Neural progenitor cell (in vitro differentiated cells): ENCODE measurements around the gene DOK5. TPM values are rescaled to one million over a fixed set of nuclear protein-coding genes. Genes with fewer than 3 reads are reported as not detected.
A peak's percentile ranks its signal among the peaks of the same experiment; 100 is the strongest.

Experiments used
- DNase-seq: peaks from one replicate; pipeline ENCODE4 v3.0.0-alpha.2; 2016; ENCODE audit warnings: low spot score
- H2AFZ ChIP-seq: fragments of 200-600 bp; sonication (generic); replicated peaks from 2 replicates; pipeline ENCODE4 v1.6.1; 2016; ENCODE audit warnings: antibody characterized with exemption
- H3F3A ChIP-seq: fragments of 200-600 bp; sonication (generic); 2 replicates; pipeline ENCODE4 v1.6.1; 2016; ENCODE audit warnings: antibody characterized with exemption, low read depth
- H3K27ac ChIP-seq: fragments of 200-600 bp; sonication (generic); 2 replicates; pipeline ENCODE4 v1.5.1; 2016; ENCODE audit warnings: mild to moderate bottlenecking
- H3K27me3 ChIP-seq: fragments of 200-600 bp; sonication (generic); 2 replicates; pipeline ENCODE4 v1.6.1; 2016; ENCODE audit warnings: mild to moderate bottlenecking, moderate library complexity
- H3K36me3 ChIP-seq: fragments of 200-600 bp; sonication (generic); 2 replicates; pipeline ENCODE4 v1.5.1; 2016
- H3K4me1 ChIP-seq: fragments of 200-600 bp; sonication (generic); 2 replicates; pipeline ENCODE4 v1.6.1; 2016; ENCODE audit warnings: mixed run types
- H3K4me2 ChIP-seq: fragments of 200-600 bp; sonication (generic); 2 replicates; pipeline ENCODE4 v1.6.1; 2016
- H3K4me3 ChIP-seq: fragments of 200-600 bp; sonication (generic); 2 replicates; pipeline ENCODE4 v1.5.1; 2016
- H3K79me2 ChIP-seq: fragments of 200-600 bp; sonication (generic); 2 replicates; pipeline ENCODE4 v1.6.1; 2016; ENCODE audit warnings: low read depth
- H3K9ac ChIP-seq: fragments of 200-600 bp; sonication (generic); 2 replicates; pipeline ENCODE4 v1.6.1; 2016
- H3K9me3 ChIP-seq: fragments of 200-600 bp; sonication (generic); 2 replicates; pipeline ENCODE4 v1.5.1; 2016; ENCODE audit warnings: low read depth
- H4K20me1 ChIP-seq: fragments of 200-600 bp; sonication (generic); 2 replicates; pipeline ENCODE4 v1.6.1; 2016; ENCODE audit warnings: low read depth
- H3K27ac Mint-ChIP-seq: 3 replicates; pipeline ENCODE4 v1.8.0; 2021; ENCODE audit warnings: mixed read lengths
- H3K27me3 Mint-ChIP-seq: 2 replicates; pipeline ENCODE4 v1.8.0; 2022; ENCODE audit warnings: low read depth, mild to moderate bottlenecking, inconsistent platforms, moderate library complexity, mixed read lengths; ENCODE audit not compliant: insufficient read depth
- H3K36me3 Mint-ChIP-seq: 3 replicates; pipeline ENCODE4 v1.8.0; 2021; ENCODE audit warnings: mixed read lengths
- H3K4me1 Mint-ChIP-seq: 3 replicates; pipeline ENCODE4 v1.8.0; 2021; ENCODE audit warnings: mixed read lengths
- H3K4me3 Mint-ChIP-seq: 3 replicates; pipeline ENCODE4 v1.8.0; 2021; ENCODE audit warnings: mild to moderate bottlenecking, moderate library complexity, mixed read lengths
- H3K9me3 Mint-ChIP-seq: 3 replicates; pipeline ENCODE4 v1.8.0; 2020; ENCODE audit warnings: mixed read lengths
- CTCF ChIP-seq: fragments of 200-600 bp; sonication (generic); IDR thresholded peaks from 2 replicates; pipeline ENCODE4 v1.5.1; 2017; ENCODE audit warnings: antibody characterized with exemption, mild to moderate bottlenecking
- EZH2 ChIP-seq: fragments of 200-600 bp; sonication (generic); IDR thresholded peaks from 2 replicates; pipeline ENCODE4 v1.6.1; 2017; ENCODE audit warnings: antibody characterized with exemption, mild to moderate bottlenecking, moderate library complexity
- EZH2phosphoT487 ChIP-seq: fragments of 200-600 bp; sonication (generic); IDR thresholded peaks from 2 replicates; pipeline ENCODE4 v1.6.1; 2017; ENCODE audit warnings: antibody characterized with exemption
- total RNA-seq: library from RNA; depleted of rRNA; stranded (reverse); fragments of >200 nt; gene quantifications from 2 replicates; pipeline ENCODE4 v1.2.3, GENCODE V29; 2015; ENCODE audit warnings: low replicate concordance

Gene DOK5
- total RNA-seq, 1 donor from 2014 or later = 3.1 TPM

- peak overlapping the region; percentile 21 for H3K4me3 Mint-ChIP-seq
- peaks cover 36% of the 10 kb centered on the region for H3K36me3 Mint-ChIP-seq
- peak; percentile 9 for DNase-seq
- Histone ChIP-seq H3K27me3 (no peaks in the 10 kb centered on the region), H3K9me3 (no peaks in the 10 kb centered on the region), H3K27ac (no peak overlapping the region), H3K79me2 (no peaks in the 10 kb centered on the region), H3K36me3 (no peaks in the 10 kb centered on the region), H3K4me2 (peak overlapping the region; percentile 13), H4K20me1 (no peaks in the 10 kb centered on the region), H3K4me3 (no peak overlapping the region), H3K4me1 (peaks cover 15% of the 10 kb centered on the region), H3F3A (no peaks in the 10 kb centered on the region), H3K9ac (no peak overlapping the region), H2AFZ (peak overlapping the region; percentile 99)
- peak overlapping the region; percentile 96 for H3K27ac Mint-ChIP-seq
- peaks cover 34% of the 10 kb centered on the region for H3K9me3 Mint-ChIP-seq
- TF ChIP-seq EZH2 (no peak), EZH2phosphoT487 (no peak), CTCF (no peak)
- H3K27me3 Mint-ChIP-seq = no peaks in the 10 kb centered on the region
- H3K4me1 Mint-ChIP-seq = peaks cover 38% of the 10 kb centered on the region
Observed at GRCh38 chr20:54525916-54526590, 50.7 kb downstream of the DOK5 start.

GRCh38 chr20:54526801-54527200, 51.4 kb downstream of the DOK5 start:
- Histone ChIP-seq H3K79me2 (no peaks in the 10 kb centered on the region), H3K27ac (no peak overlapping the region), H4K20me1 (no peaks in the 10 kb centered on the region), H3K27me3 (no peaks in the 10 kb centered on the region), H3K4me3 (no peak overlapping the region), H3K9me3 (no peaks in the 10 kb centered on the region), H2AFZ (peak overlapping the region; percentile 99), H3F3A (no peaks in the 10 kb centered on the region), H3K36me3 (no peaks in the 10 kb centered on the region), H3K9ac (no peak overlapping the region), H3K4me1 (peaks cover 15% of the 10 kb centered on the region), H3K4me2 (no peak overlapping the region)
- H3K9me3 Mint-ChIP-seq = peaks cover 35% of the 10 kb centered on the region
- peak overlapping the region; percentile 10 for H3K4me3 Mint-ChIP-seq
- peaks cover 38% of the 10 kb centered on the region for H3K4me1 Mint-ChIP-seq
- no peaks in the 10 kb centered on the region for H3K27me3 Mint-ChIP-seq
- no peak for TF ChIP-seq EZH2phosphoT487
- TF ChIP-seq EZH2 = no peak
- TF ChIP-seq CTCF = no peak
- peak overlapping the region; percentile 96 for H3K27ac Mint-ChIP-seq
- peaks cover 34% of the 10 kb centered on the region for H3K36me3 Mint-ChIP-seq
- DNase-seq = no peak

GRCh38 chr20:54532573-54532972, 57.2 kb downstream of the DOK5 start:
- no peaks in the 10 kb centered on the region for H3K4me1 ChIP-seq
- H3K79me2 ChIP-seq = no peaks in the 10 kb centered on the region
- H3K4me3 ChIP-seq = no peak overlapping the region
- no peak overlapping the region for H2AFZ ChIP-seq
- H3K27ac ChIP-seq = no peak overlapping the region
- no peaks in the 10 kb centered on the region for H3K9me3 ChIP-seq
- no peak overlapping the region for H3K4me3 Mint-ChIP-seq
- no peaks in the 10 kb centered on the region for H3F3A ChIP-seq
- H3K4me1 Mint-ChIP-seq = no peaks in the 10 kb centered on the region
- H3K36me3 Mint-ChIP-seq = peaks cover 36% of the 10 kb centered on the region
- H3K9ac ChIP-seq = no peak overlapping the region
- peaks cover 35% of the 10 kb centered on the region for H3K9me3 Mint-ChIP-seq
- no peaks in the 10 kb centered on the region for H3K36me3 ChIP-seq
- H3K4me2 ChIP-seq = no peak overlapping the region
- H3K27me3 Mint-ChIP-seq = no peaks in the 10 kb centered on the region
- no peaks in the 10 kb centered on the region for H3K27me3 ChIP-seq
- DNase-seq = no peak
- no peak for TF ChIP-seq EZH2
- no peak for TF ChIP-seq CTCF
- no peak for TF ChIP-seq EZH2phosphoT487
- no peak overlapping the region for H3K27ac Mint-ChIP-seq
- no peaks in the 10 kb centered on the region for H4K20me1 ChIP-seq
